GM23338 (cell line): ENCODE data around the gene HLA-DMB.

Experiments
- CREB1 ChIP-seq: fragments of 250-450 bp; sonication (Bioruptor Pico); IDR thresholded peaks from 2 replicates; pipeline ENCODE4 v1.5.0; 2020; ENCODE audit warnings: low read depth, mild to moderate bottlenecking, moderate library complexity
- EZH2 ChIP-seq: fragments of 200-600 bp; sonication (generic); IDR thresholded peaks from one replicate; pipeline ENCODE4 v1.8.0; 2017; ENCODE audit warnings: antibody characterized with exemption, mild to moderate bottlenecking, low read depth; ENCODE audit not compliant: unreplicated experiment
- EZH2phosphoT487 ChIP-seq: fragments of 200-600 bp; sonication (generic); IDR thresholded peaks from one replicate; pipeline ENCODE4 v1.8.1; 2018; ENCODE audit warnings: antibody characterized with exemption; ENCODE audit not compliant: unreplicated experiment
- POLR2AphosphoS5 ChIP-seq: IDR thresholded peaks from 2 replicates; pipeline ENCODE4 v1.6.1; 2016; ENCODE audit warnings: antibody characterized with exemption, low read depth
- REST ChIP-seq: IDR thresholded peaks from one replicate; pipeline ENCODE4 v1.6.1; 2018; ENCODE audit warnings: antibody characterized with exemption; ENCODE audit not compliant: unreplicated experiment
- STAT1 ChIP-seq: IDR thresholded peaks from one replicate; pipeline ENCODE4 v1.6.1; 2016; ENCODE audit warnings: antibody characterized with exemption; ENCODE audit not compliant: unreplicated experiment
- TF ChIP-seq, protein P1 (sequence below), 2 experiments: fragments of 200-600 bp in 1 of 2; sonication (generic) in 1 of 2; conservative IDR thresholded peaks; 2 replicates each; pipeline versions ENCODE4 v1.5.1 to v1.6.1; 2016 to 2017; ENCODE audit warnings: antibody characterized with exemption in 2 of 2, low read depth in 2 of 2, mild to moderate bottlenecking in 2 of 2, moderate library complexity in 1 of 2

DNA sequence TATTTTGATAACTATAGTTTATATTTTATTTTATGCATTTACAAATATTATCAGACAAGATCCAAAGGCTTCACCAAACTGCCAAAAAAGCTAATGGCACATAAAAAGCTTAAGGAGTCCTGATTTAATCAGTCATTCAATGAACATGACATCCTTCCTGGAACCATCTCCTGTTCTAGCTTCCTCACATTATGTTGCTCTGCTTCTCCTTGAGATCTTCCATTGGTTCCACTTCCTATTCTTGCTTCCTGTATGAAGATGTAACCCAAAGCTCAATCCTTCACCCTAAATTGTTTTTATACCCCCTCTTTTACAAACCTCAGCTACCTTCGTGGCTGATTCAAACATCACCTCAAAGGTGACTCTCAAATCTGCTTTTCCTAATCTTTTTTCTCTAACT, 23.0 kb upstream of the HLA-DMB start:
- TF ChIP-seq, protein P1, sequence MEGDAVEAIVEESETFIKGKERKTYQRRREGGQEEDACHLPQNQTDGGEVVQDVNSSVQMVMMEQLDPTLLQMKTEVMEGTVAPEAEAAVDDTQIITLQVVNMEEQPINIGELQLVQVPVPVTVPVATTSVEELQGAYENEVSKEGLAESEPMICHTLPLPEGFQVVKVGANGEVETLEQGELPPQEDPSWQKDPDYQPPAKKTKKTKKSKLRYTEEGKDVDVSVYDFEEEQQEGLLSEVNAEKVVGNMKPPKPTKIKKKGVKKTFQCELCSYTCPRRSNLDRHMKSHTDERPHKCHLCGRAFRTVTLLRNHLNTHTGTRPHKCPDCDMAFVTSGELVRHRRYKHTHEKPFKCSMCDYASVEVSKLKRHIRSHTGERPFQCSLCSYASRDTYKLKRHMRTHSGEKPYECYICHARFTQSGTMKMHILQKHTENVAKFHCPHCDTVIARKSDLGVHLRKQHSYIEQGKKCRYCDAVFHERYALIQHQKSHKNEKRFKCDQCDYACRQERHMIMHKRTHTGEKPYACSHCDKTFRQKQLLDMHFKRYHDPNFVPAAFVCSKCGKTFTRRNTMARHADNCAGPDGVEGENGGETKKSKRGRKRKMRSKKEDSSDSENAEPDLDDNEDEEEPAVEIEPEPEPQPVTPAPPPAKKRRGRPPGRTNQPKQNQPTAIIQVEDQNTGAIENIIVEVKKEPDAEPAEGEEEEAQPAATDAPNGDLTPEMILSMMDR (conservative IDR thresholded peaks at IDR 0.05; ENCODE audit: low read depth in 2 of 2): no peak
- no peak for TF ChIP-seq POLR2AphosphoS5
- no peak for TF ChIP-seq STAT1
- no peak for TF ChIP-seq CREB1
- no peak for TF ChIP-seq REST
- no peak for TF ChIP-seq EZH2
- TF ChIP-seq EZH2phosphoT487: no peak
